AML-193 (cell line): ENCODE results near the gene CAMSAP1.
"Not testable (repeated sequence)": the region's sequence is repeated elsewhere in the genome, so short reads cannot be mapped to it uniquely, and the experiment has no call there.

Experiments
- DNase-seq, 2 experiments: peaks; one replicate each; lab custom pipeline; 2025; lab: John Stamatoyannopoulos, UW

The CAMSAP1 gene, protein sequence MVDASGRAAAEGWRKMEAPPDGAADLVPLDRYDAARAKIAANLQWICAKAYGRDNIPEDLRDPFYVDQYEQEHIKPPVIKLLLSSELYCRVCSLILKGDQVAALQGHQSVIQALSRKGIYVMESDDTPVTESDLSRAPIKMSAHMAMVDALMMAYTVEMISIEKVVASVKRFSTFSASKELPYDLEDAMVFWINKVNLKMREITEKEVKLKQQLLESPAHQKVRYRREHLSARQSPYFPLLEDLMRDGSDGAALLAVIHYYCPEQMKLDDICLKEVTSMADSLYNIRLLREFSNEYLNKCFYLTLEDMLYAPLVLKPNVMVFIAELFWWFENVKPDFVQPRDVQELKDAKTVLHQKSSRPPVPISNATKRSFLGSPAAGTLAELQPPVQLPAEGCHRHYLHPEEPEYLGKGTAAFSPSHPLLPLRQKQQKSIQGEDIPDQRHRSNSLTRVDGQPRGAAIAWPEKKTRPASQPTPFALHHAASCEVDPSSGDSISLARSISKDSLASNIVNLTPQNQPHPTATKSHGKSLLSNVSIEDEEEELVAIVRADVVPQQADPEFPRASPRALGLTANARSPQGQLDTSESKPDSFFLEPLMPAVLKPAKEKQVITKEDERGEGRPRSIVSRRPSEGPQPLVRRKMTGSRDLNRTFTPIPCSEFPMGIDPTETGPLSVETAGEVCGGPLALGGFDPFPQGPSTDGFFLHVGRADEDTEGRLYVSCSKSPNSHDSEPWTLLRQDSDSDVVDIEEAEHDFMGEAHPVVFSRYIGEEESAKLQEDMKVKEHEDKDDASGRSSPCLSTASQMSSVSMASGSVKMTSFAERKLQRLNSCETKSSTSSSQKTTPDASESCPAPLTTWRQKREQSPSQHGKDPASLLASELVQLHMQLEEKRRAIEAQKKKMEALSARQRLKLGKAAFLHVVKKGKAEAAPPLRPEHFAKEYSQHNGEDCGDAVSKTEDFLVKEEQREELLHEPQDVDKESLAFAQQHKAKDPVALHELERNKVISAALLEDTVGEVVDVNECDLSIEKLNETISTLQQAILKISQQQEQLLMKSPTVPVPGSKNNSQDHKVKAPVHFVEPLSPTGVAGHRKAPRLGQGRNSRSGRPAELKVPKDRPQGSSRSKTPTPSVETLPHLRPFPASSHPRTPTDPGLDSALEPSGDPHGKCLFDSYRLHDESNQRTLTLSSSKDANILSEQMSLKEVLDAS (N-terminal part only)

DNA sequence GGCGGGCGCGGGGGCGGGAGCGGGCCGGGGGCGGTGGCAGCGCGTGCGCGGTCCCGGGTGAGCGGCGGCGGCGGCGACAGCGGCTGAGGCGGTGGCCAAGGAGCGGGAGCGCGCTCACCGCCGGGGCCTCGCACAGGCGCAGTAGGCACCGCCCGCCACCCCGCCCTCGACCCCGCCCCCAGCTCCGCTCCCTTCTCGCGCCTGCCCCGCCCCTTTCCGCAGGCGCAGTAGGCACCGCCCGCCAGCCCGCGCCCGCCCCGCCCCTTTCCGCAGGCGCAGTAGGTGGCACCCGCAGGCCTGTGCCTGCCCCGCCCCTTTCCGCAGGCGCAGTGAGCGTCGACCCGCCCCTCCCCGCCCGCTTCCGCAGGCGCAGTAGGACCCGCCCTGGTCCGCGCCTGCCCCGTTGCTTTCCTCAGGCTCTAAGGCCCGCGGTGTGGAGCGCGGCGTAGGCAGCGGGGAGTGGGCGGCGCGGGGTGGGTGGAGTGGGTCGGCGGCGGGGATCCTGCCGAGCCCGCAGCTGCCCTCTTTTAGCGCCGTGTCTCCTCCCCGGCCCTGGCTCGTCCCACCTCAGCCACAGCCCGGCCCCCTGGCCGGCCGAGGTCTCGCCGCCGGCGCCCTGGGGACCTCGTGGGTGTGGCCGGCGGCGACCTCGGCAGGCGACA is at the start of gene CAMSAP1:
TSS of gene CAMSAP1 (minus strand) at position 116 of the 662 bp plus-strand sequence. CDS start 387 bp downstream, outside the sequence.
- peak; percentile 79 to 82 for DNase-seq

- no peak for DNase-seq
These were observed 49.4 kb upstream of the CAMSAP1 start for GRCh38 chr9:135956802-135957174.

GRCh38 chr9:135955934-135956801 is 48.8 kb upstream of the CAMSAP1 start:
- DNase-seq: no peak

DNA sequence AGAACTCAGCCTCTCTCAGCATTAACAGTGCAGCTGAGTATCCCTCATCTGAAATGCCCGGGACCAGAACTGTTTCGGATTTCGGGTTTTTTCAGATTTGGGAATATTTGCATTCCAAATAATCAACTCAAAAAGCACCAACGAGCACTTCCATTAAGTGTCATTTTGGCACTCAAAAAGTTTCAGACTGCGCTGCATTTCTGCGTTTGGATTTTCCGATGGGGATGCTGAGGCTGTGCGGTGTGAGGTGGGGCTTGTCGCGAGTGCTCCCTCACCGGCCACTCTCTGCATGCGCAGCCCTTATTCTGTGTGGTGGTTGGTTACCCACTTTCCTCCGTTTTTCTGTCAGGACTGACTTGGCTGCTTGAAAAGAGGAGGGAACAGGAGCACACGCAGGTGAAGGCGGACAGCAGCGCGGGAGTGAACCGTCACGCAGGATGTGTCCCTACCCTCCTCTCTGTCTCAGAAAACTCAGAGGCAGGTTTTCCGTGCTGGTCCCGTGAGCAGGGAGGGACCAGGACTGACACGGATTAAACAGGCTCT is 45.4 kb upstream of the CAMSAP1 start:
- no peak for DNase-seq

DNA sequence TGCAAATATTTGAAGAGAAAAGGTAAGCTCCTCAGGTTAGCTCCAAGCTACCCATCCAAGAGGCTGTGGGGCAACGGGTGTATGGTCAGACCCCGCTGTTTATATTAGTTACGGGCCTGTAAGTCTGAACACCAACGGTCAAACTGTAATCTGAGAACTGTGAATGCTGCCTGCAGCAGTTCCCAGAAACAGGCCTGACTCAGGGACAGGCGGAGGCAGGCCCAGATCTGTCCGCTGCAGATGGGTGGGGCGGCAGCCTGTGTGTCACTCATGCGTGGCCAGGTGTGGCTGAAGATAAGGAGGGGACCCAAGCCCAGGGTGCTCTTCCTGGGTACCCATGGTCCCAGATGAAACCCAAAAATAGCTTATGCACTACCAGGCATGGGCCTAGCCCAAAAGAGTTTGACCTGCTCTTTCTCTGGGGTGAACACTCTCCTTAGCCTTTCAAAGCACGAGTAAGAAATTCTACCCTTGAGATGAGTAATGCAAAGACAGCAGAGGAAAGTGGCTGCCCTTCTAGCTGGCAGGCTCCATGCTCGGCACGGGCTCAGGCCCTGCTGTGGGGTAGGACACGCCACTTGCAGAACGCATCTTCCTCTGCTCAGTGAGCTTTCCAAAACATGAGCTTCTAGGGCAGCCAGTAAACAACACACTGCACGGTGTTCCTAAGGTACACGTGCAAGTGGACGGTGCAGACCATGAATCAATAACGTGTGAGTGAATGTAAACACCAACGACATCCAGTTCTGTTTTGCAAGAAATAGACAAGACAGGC is 44.7 kb upstream of the CAMSAP1 start:
- DNase-seq: no peak

GRCh38 chr9:135951310-135951709 is 44.0 kb upstream of the CAMSAP1 start:
- not testable (repeated sequence) for DNase-seq

DNA sequence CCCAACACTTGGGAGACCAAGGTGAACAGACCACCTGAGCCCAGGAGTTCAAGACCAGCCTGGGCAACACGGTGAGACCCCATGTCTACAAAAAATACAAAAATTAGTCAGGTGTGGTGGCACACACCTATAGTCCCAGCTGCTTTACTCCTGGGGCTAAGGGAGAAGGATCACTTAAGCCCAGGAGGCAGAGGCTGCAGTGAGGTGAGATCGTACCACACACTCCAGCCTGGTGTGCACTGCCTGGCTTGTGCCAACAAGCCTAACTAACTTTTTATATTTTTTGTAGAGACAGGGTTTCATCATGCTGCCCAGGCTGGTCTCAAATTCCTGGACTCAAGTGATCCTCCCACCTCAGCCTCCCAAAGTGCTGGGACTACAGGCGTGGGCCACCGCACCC is 43.5 kb upstream of the CAMSAP1 start:
- not testable (repeated sequence) for DNase-seq

DNA sequence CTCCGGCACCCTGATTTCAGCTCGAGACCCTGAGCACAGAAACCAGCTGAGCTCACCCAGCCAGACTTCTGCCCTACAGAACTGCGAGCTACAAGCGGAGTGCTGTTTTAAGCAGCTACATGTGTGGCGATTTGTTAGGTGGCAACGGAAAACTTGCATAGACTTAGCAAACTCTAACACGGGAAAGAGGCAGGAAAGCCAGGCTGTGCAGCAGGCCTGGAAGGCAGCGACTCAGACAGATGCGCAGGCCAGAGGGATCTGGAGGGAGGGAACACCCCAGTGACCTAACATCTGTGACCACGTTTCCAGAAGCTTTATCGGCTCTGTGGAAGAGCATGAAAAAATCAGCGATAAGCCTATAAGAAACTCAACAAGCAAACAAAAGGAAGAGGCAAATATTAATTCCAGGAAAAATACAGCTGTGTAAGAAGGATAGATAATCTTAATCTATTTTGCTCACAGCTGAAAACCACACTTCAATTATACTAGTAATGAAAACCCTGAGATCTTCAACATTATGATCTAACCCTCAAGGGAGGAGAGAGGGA is 42.9 kb upstream of the CAMSAP1 start:
- DNase-seq: no peak

GRCh38 chr9:135949501-135950134 is 42.3 kb upstream of the CAMSAP1 start:
- DNase-seq: no peak

GRCh38 chr9:135948968-135949367 is 41.6 kb upstream of the CAMSAP1 start:
- no peak for DNase-seq

GRCh38 chr9:135948446-135948845 is 41.1 kb upstream of the CAMSAP1 start:
- DNase-seq: no peak

- DNase-seq: no peak
These were observed 40.2 kb upstream of the CAMSAP1 start for GRCh38 chr9:135947582-135947981.

DNA sequence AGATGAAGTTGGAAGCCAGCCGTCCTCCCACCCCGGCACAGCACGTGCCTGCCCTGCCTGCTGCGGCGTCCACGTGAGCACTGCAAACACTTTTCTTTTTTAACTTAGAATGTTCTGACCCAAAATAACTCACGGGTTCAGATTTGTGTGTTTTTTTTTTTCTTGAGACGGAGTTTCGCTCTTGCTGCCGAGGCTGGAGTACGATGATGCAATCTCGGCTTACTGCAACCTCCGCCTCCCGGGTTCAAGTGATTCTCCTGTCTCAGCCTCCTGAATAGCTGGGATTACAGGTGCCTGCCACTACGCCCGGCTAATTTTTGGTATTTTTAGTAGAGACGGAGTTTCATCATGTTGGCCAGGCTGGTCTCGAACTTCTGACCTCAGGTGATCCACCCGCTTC is 39.8 kb upstream of the CAMSAP1 start:
- not testable (repeated sequence) for DNase-seq

- no peak for DNase-seq
These were observed 39.1 kb upstream of the CAMSAP1 start for GRCh38 chr9:135946392-135946994.

DNA sequence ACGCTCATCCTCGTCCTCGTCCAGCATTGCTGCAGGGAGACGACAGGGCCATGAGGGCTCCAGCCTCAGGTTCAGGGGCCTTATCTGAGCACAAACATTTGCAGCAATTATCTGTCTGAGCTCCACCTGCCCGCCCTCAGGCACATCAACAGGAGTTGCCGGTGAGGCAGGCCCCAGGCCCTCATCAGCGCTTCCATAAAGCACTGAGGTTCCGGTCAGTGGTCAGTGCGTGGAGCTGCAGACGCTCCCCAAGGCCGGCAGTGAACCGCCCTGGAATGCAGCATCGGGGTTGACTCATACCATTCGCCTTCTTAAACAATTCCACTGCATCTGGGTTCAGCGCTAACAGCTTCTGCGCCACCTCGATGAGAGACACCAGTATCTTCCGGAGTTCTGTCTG is 38.6 kb upstream of the CAMSAP1 start:
- no peak for DNase-seq

GRCh38 chr9:135944444-135945252 is 37.3 kb upstream of the CAMSAP1 start:
- DNase-seq: no peak

DNA sequence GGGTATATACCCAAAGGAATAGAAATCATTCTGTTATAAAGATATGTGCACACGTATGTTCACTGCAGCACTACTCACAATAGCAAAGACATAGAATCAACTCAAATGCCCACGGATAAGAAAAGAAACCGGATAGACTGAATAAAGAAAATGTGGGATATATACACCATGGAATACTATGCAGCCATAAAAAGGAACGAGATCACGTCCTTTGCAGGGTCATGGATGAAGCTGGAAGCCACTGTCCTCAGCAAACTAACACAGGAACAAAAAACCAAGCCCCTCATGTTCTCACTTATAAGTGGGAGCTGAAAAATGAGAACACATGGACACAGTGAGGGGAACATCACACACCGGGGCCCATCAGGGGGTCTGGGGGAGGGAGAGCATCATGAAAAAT is 36.3 kb upstream of the CAMSAP1 start:
- not testable (repeated sequence) for DNase-seq
